Hematopoietic multipotent progenitor cell treated with erythropoietin and hydrocortisone succinate and interleukin-3 and kit ligand, for 4 days (in vitro differentiated cells): ENCODE results near the gene PRKCSH.
A peak's percentile ranks its signal among the peaks of the same experiment; 100 is the strongest.

ENCODE experiments used
- DNase-seq: peaks from one replicate; pipeline ENCODE4 v3.0.0-alpha.2; 2015

Gene PRKCSH

GRCh38 chr19:11479090-11479897 lies 43.9 kb downstream of the PRKCSH start:
- peak; percentile 74 for DNase-seq

GRCh38 chr19:11479898-11480714 lies 44.7 kb downstream of the PRKCSH start:
- DNase-seq: no peak

GRCh38 chr19:11480715-11481533 lies 45.5 kb downstream of the PRKCSH start, which contains the start of gene ELAVL3:
TSS of gene ELAVL3 (minus strand) at chr19:11481046. CDS start at chr19:11480608, 438 bp downstream.
- no peak for DNase-seq

- DNase-seq: peak; percentile 95
These were observed 46.3 kb downstream of the PRKCSH start for GRCh38 chr19:11481534-11482383.

- peak; percentile 94 for DNase-seq
These were observed 47.1 kb downstream of the PRKCSH start for GRCh38 chr19:11482384-11483050.

- DNase-seq: no peak
These were observed 48.1 kb downstream of the PRKCSH start for GRCh38 chr19:11483366-11484111.

- no peak for DNase-seq
These were observed 49.9 kb downstream of the PRKCSH start for GRCh38 chr19:11485245-11485837.

GRCh38 chr19:11486661-11487503 lies 51.4 kb downstream of the PRKCSH start:
- no peak for DNase-seq

GRCh38 chr19:11489378-11489777 lies 53.9 kb downstream of the PRKCSH start:
- DNase-seq: no peak

- DNase-seq: no peak
These were observed 59.3 kb downstream of the PRKCSH start for GRCh38 chr19:11494634-11495285.

GRCh38 chr19:11495481-11495880 lies 60.0 kb downstream of the PRKCSH start:
- DNase-seq: no peak

GRCh38 chr19:11495885-11496284 lies 60.5 kb downstream of the PRKCSH start:
- DNase-seq: no peak

- peak; percentile 82 for DNase-seq
These were observed 61.1 kb downstream of the PRKCSH start for GRCh38 chr19:11496391-11497163.

- DNase-seq: peak; percentile 28
These were observed 63.8 kb downstream of the PRKCSH start for GRCh38 chr19:11499220-11499726.

GRCh38 chr19:11499890-11500420 lies 64.5 kb downstream of the PRKCSH start:
- DNase-seq: peak; percentile 67
